ENCODE results near the gene SF3B6. TPM values are rescaled to one million over a fixed set of nuclear protein-coding genes. Genes with fewer than 3 reads are reported as not detected.
"Not testable (repeated sequence)": the region's sequence is repeated elsewhere in the genome, so short reads cannot be mapped to it uniquely, and the experiment has no call there.

Gene SF3B6
- total RNA-seq, 1 donor = 146 TPM

GRCh38 chr2:24106786-24107185 is 30.7 kb upstream of the SF3B6 start:
- H3K4me3 ChIP-seq (ENCODE audit: low read depth, low read length) = no peak overlapping the region
- no peak for TF ChIP-seq CTCF (IDR thresholded peaks at IDR 0.05; ENCODE audit: insufficient read depth, low read depth, low read length)
- no peak for DNase-seq (ENCODE audit: low read depth)

GRCh38 chr2:24105816-24106215 is 29.7 kb upstream of the SF3B6 start:
- no peak for TF ChIP-seq CTCF (IDR thresholded peaks at IDR 0.05; ENCODE audit: insufficient read depth, low read depth, low read length)
- DNase-seq (ENCODE audit: low read depth) = peak; percentile 10
- no peak overlapping the region for H3K4me3 ChIP-seq (ENCODE audit: low read depth, low read length)

GRCh38 chr2:24104906-24105305 is 28.8 kb upstream of the SF3B6 start:
- no peak overlapping the region for H3K4me3 ChIP-seq (ENCODE audit: low read depth, low read length)
- no peak for TF ChIP-seq CTCF (IDR thresholded peaks at IDR 0.05; ENCODE audit: insufficient read depth, low read depth, low read length)
- no peak for DNase-seq (ENCODE audit: low read depth)

- TF ChIP-seq CTCF (IDR thresholded peaks at IDR 0.05; ENCODE audit: insufficient read depth, low read depth, low read length) = no peak
- DNase-seq (ENCODE audit: low read depth) = no peak
- H3K4me3 ChIP-seq (ENCODE audit: low read depth, low read length) = no peak overlapping the region
These were observed 28.1 kb upstream of the SF3B6 start for GRCh38 chr2:24104110-24104650.

GRCh38 chr2:24102677-24103076 is 26.6 kb upstream of the SF3B6 start:
- no peak for TF ChIP-seq CTCF (IDR thresholded peaks at IDR 0.05; ENCODE audit: insufficient read depth, low read depth, low read length)
- no peak overlapping the region for H3K4me3 ChIP-seq (ENCODE audit: low read depth, low read length)
- no peak for DNase-seq (ENCODE audit: low read depth)

GRCh38 chr2:24101992-24102391 is 25.9 kb upstream of the SF3B6 start:
- H3K4me3 ChIP-seq (ENCODE audit: low read depth, low read length) = no peak overlapping the region
- TF ChIP-seq CTCF (IDR thresholded peaks at IDR 0.05; ENCODE audit: insufficient read depth, low read depth, low read length) = no peak
- DNase-seq (ENCODE audit: low read depth) = no peak

GRCh38 chr2:24100732-24101131 is 24.6 kb upstream of the SF3B6 start:
- not testable (repeated sequence) for H3K4me3 ChIP-seq (ENCODE audit: low read depth, low read length); DNase-seq (ENCODE audit: low read depth)

- not testable (repeated sequence) for H3K4me3 ChIP-seq (ENCODE audit: low read depth, low read length); DNase-seq (ENCODE audit: low read depth)
These were observed 19.1 kb upstream of the SF3B6 start for GRCh38 chr2:24095171-24095677.

- DNase-seq (ENCODE audit: low read depth); H3K4me3 ChIP-seq (ENCODE audit: low read depth, low read length): not testable (repeated sequence)
These were observed 17.1 kb upstream of the SF3B6 start for GRCh38 chr2:24093270-24093669.
